ENCODE data around the gene NR4A3. TPM values are rescaled to one million over a fixed set of nuclear protein-coding genes. Genes with fewer than 3 reads are reported as not detected.

Gene NR4A3
- 1 to 10 TPM; 2.9 to 8.8 (median 4.5) TPM for total RNA-seq

DNA sequence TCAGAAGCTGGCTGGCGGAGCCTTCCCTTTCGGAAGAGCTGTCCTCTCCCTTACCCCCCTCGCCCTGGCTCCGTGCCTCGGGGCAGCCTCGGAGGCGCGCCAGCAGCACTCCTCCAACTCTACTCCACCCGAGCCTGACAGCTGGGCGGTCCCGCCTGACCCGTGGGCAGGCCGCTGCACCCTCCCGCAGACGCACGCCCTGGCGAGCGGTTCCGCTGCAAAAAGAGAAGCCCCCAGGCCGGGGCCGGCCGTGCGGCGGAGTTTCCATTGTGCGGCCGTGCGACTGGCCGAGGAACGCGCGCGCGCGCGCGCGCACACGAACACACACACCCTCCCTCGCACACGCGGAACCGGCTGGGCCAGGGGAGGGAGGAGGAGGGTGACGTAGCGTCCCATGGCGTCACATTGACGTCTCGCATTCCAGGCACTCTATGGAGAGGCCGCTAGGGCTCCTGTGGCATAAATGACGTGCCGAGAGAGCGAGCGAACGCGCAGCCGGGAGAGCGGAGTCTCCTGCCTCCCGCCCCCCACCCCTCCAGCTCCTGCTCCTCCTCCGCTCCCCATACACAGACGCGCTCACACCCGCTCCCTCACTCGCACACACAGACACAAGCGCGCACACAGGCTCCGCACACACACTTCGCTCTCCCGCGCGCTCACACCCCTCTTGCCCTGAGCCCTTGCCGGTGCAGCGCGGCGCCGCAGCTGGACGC is at the start of gene NR4A3:
Gene NR4A3, plus strand, starts transcription at position 490 of the 713 bp plus-strand sequence. CDS start 6,158 bp downstream, outside the sequence.
- no peak for TF ChIP-seq CTCF (IDR thresholded peaks at IDR 0.05; ENCODE audit: low read depth)

GRCh38 chr9:99773468-99774138 is 48.1 kb upstream of the NR4A3 start:
- no peak for TF ChIP-seq CTCF (IDR thresholded peaks at IDR 0.05; ENCODE audit: low read depth)

- TF ChIP-seq CTCF (IDR thresholded peaks at IDR 0.05; ENCODE audit: low read depth): no peak
Measured at GRCh38 chr9:99778308-99778707, 43.4 kb upstream of the NR4A3 start.

DNA sequence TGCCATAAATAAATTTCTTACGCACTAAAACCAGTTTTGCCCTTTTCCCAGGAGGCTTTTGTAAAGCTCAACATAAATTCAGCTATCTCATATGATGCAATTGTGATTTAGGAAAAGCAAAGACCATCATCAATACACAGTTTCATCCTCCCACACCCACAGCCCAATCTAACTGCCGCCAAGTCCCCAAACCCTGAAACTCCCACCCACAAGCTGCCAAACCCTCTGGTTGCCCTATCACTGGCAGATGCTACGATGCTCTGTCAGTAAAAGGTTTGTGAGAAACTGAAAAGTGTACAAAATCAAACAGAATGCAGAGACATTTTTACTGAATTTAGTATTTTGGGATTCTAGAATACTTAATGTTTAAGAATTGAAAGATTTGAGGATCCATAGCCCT is 42.8 kb upstream of the NR4A3 start:
- no peak for TF ChIP-seq CTCF (IDR thresholded peaks at IDR 0.05; ENCODE audit: low read depth)

- TF ChIP-seq CTCF (IDR thresholded peaks at IDR 0.05; ENCODE audit: low read depth): no peak
Measured at GRCh38 chr9:99779277-99779676, 42.4 kb upstream of the NR4A3 start.

GRCh38 chr9:99782962-99783718 is 38.5 kb upstream of the NR4A3 start:
- no peak for TF ChIP-seq CTCF (IDR thresholded peaks at IDR 0.05; ENCODE audit: low read depth)

DNA sequence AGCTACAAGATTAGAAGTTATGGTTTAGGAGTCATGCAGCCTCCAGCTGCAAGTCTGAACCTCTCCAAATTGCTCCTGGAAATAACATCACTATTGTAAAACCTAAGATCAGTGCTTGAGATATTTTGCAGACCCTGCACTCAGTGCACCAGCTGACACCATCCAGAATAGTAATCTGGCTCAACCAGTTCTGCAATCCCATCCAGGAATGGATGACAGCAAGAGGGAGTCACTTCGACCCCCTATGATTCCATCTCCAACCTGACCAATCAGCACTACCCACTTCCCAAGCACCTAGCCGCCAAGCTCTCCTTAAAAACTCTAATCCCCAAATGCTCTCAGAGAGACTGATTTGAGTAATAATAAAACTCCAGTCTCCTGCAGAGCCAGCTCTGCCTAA is 37.9 kb upstream of the NR4A3 start:
- TF ChIP-seq CTCF (IDR thresholded peaks at IDR 0.05; ENCODE audit: low read depth): no peak

Measured in subcutaneous adipose tissue (tissue), 4 donors.